ENCODE measurements around the gene BMP7.

The BMP7 gene

DNA sequence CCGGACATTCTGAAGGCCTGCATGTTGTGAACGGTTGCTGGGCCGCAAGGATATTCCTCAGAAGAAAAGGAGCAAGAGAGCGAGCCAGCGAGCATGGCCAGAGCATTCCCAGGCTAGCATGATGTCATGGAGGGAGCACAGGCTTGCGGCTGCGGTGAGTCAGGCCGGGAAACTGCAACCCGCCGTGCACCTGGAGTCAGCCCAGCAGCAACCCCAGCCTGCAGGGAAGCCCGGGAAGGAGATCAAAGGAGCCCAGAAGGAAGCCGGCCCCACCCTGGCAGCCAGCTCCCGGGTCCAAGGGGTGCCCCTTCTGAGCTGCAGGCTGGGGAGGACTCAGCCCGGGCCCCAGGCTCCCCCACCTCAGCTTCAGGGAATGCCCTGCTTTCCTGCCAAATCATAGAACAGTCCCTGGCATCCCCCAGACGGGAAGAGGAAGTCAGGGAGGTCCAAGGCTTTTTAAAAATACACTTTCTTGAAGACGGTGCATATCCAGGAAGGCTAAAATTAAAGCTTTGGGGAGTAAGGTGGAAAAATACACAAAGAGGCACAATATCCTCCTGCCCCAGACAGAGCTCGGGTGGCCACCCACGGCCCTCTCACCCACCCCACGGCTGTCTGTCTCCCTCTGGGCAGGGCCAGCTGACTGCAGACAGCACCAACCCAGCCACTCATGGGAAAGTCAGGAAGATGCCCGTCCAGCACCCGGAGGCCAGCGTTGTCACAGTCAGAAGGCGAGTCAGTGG, 53.7 kb downstream of the BMP7 start:
- TF ChIP-seq GATA3 (IDR thresholded peaks at IDR 0.05; ENCODE audit: low read depth, low read length) (no peak), GATA2 (IDR thresholded peaks at IDR 0.05; ENCODE audit: low read depth, low read length) (no peak)

DNA sequence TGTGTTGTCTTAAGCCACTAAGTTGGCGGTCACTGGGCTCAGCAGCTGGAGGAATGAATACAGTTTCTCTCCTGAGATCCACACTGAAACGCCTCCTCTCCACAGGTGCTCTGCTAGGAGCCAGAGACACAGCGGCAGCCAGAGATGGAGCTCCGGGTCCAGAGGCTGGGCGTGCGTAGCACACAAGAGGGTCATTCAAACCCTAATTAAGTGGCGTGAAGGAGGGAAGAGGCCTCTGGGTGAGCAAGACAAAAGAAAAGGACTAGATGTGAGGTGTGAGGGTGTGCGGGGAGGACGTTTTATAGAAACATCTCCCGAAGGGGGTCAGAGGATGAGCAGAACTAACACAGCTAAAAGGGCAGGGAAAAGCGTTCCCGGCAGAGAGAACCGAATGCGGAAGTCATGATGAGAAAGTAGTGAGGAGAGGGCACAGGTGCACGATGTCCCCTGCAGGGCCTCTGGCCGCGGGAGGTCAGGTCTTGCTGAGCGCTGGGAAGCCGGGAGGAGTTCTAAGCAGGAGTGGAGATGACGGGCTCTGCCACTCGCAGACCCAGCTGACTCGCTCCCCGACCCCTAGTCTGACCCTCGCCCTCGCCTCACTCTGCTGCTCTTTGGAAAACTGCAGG, 54.4 kb downstream of the BMP7 start:
- TF ChIP-seq GATA3 (IDR thresholded peaks at IDR 0.05; ENCODE audit: low read depth, low read length) (no peak), GATA2 (IDR thresholded peaks at IDR 0.05; ENCODE audit: low read depth, low read length) (no peak)

DNA sequence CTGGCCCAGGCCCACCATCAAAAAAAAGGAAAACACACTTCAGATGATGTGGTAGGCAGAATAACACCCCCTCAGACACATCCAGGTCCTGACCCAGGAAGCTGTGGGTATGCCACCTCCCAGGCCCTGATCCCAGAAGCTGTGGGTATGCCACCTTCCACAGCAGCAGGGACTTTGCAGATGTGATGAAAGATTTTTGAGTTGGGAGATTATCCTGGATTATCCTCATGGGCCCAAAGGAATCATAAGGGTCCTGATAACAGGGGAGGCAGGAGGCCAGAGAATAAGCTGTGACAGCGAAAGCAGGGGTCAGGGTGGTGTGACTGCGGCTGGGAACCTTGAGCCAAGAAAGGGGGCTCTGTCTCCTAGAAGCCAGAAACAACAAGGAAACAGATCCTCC, 55.0 kb downstream of the BMP7 start:
- TF ChIP-seq GATA3 (IDR thresholded peaks at IDR 0.05; ENCODE audit: low read depth, low read length) (no peak), GATA2 (IDR thresholded peaks at IDR 0.05; ENCODE audit: low read depth, low read length) (no peak)

DNA sequence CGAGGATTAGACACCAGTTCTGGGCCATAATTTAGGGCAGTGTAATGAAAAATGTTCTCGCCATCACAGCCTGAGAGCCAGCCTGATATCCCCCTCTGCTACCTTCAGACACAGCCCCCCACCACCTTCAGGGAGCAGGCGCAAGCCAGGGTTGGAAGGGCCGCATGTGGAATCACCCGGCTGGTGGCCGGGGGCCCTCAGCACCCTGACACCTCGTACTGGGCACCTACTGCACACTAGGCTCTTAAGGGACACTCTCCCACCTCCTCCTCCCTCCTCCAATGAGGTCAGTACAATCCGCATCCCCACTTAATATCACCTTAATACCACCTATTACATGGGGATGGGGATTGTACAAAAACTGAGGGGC, 55.5 kb downstream of the BMP7 start:
- TF ChIP-seq GATA2 (IDR thresholded peaks at IDR 0.05; ENCODE audit: low read depth, low read length) (no peak), GATA3 (IDR thresholded peaks at IDR 0.05; ENCODE audit: low read depth, low read length) (no peak)

DNA sequence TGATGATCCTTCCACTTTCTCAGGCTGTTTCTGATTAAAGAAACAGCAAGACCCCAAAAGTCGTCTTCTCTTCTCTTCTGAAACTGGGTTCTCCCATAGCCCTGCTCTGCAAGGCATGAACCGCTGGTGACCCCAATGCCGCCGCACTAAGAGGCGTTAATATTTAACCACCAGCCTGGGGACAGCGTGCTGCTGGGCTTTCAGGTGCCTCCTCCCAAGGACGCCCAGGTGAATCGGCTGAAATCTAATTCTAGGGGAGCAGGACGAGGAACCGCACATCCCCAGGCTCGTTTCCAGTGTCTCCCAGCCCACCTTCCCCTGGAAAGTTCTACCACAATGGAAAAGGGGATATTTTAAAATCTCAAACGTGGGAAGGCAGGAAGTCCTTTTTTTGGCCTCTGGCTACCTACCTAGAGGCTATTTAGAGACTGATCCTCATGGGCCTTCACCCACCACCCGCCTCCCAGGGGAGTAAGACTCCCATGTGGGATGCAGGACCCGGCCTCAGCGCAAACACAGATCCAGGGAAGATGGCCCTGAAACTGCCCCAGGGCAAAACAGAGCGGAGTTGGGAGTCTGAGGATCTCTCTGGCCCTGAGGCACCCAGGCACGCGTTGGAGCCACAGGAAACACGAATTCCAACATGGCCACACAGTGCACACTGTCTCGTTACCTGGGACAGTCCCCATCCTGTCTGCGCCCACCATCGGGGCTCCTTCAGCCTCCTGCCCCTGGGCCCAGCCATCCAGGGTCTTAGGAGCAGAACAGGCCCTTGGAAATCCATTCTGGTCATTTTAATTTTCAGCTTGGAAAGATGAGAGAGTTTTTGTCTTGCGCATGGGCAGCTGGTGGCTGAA, 56.2 kb downstream of the BMP7 start:
- no peak for TF ChIP-seq GATA2 (IDR thresholded peaks at IDR 0.05; ENCODE audit: low read depth, low read length)
- TF ChIP-seq GATA3 (IDR thresholded peaks at IDR 0.05; ENCODE audit: low read depth, low read length), result no peak

DNA sequence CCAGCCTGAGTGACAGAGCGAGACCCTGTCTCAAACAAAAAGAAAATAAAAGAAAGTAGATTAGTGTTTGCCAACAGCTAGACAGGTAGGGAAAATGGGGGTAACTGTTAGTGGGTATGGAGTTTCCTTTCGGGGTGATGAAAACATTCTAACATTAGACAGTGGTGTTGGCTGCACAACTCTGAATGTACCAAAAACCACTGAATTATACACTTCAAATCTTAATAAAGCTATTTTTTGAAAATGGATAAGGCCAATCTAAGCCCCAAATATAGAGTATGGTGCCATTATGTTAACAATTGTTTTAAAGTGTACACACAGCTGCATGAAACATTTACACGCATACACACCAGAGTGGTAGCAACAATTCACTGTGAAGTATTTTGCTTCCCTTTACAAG, 57.0 kb downstream of the BMP7 start:
- no peak for TF ChIP-seq GATA3 (IDR thresholded peaks at IDR 0.05; ENCODE audit: low read depth, low read length)
- TF ChIP-seq GATA2 (IDR thresholded peaks at IDR 0.05; ENCODE audit: low read depth, low read length), result no peak

DNA sequence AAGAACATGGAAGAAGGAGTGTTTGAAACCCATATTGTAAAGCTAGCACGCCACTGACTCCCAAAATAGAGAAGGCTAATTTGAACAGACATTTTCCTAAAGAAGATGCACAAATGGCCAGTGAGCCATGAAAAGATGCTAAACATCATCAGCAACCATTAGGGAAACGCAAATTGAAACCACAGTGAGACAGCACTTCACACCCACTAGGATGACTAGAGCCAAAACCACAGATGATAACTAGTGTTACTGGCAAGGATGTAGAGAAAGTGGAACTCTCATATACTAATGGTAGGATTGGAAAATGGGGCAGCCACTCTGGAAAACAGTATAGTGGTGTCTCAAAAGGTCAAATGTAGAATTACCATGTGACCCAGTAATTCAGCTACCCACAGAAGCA, 58.2 kb downstream of the BMP7 start:
- no peak for TF ChIP-seq GATA2 (IDR thresholded peaks at IDR 0.05; ENCODE audit: low read depth, low read length)
- no peak for TF ChIP-seq GATA3 (IDR thresholded peaks at IDR 0.05; ENCODE audit: low read depth, low read length)

DNA sequence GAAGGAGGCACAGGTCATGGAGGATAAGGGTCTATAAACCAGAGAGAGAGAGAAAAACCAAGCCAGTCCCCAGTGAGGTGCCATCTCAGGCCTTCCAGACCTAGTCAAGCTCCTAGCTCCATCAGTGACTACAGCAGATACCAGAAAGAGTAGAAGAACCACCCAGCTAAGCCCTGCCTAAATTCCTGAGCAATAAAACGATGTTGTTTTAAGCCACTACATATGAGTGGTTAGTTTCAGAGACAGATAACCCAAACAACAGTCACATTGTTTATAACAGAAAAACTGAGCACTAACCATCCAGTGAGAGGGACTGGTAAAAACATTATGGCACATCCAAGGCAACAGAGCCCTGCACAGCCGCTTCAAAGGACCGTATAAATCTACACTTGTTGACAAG, 59.2 kb downstream of the BMP7 start:
- no peak for TF ChIP-seq GATA2 (IDR thresholded peaks at IDR 0.05; ENCODE audit: low read depth, low read length)
- TF ChIP-seq GATA3 (IDR thresholded peaks at IDR 0.05; ENCODE audit: low read depth, low read length), result no peak

DNA sequence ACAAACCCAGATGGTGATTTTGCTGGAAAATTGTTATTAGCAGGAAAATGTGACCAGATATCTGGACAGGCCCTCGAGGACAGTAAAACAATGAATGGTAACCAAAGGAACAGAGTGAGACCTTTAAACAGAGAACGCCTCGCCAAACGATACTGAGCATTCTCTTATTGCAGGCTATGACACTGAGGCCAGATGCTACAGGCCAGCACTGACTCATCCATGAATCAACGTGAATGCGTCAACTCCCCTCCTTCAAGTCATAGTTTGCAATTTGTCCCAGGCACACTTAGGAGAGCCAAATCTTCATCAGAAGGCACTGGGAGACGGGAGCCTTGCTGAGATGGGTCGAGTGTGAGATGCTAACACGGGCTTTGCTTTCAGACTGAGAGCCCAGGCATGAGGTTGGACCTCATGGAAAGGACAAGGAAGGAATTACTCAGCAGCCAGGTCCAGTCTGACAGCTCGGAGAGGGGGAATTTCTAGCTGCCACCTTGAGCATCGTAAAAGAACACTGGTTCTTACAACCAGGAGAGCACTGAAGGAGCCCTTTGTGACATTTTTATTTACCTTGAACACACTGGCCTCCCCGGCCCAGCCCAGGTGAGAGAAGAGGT, 60.7 kb downstream of the BMP7 start:
- TF ChIP-seq GATA2 (IDR thresholded peaks at IDR 0.05; ENCODE audit: low read depth, low read length) (no peak), GATA3 (IDR thresholded peaks at IDR 0.05; ENCODE audit: low read depth, low read length) (no peak)

DNA sequence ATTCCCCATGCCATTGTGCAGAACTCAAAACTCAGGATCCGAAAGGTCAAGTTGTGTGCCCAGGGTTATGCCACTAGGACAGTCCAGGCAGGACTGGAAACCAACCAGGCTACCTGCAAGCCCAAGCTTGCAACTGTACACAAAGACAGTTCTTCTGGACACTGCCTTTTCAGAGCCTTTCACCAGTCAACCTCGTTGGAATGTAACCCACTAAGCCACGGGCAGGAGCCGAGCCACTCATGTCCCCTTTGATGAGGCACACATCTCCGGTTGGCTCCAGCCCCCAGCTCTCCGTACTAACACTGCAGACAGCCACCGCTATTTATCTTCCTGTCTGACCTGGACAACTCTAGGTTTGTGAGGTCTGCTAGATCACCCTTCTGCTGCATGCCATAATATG, 62.5 kb downstream of the BMP7 start:
- TF ChIP-seq GATA2 (IDR thresholded peaks at IDR 0.05; ENCODE audit: low read depth, low read length) (no peak), GATA3 (IDR thresholded peaks at IDR 0.05; ENCODE audit: low read depth, low read length) (no peak)

DNA sequence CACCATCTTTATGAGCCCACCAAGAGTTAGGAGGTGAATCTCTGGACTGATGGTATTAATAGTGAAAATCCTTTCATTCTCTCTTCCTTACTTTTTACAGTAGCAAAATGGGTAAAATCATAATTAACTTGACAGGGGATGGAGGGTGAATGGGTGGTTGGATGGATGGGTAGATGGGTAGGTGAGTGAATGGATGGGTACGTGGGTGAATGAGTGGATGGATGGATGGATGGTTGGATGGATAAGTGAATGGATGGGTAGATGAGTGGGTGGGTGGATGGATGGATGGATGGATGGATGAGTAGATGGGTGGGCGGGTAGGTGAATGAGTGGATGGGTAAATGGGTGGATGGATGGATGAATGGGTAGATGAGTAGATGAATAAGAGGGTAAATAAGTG, 63.2 kb downstream of the BMP7 start:
- TF ChIP-seq GATA2 (IDR thresholded peaks at IDR 0.05; ENCODE audit: low read depth, low read length) (no peak), GATA3 (IDR thresholded peaks at IDR 0.05; ENCODE audit: low read depth, low read length) (no peak)

DNA sequence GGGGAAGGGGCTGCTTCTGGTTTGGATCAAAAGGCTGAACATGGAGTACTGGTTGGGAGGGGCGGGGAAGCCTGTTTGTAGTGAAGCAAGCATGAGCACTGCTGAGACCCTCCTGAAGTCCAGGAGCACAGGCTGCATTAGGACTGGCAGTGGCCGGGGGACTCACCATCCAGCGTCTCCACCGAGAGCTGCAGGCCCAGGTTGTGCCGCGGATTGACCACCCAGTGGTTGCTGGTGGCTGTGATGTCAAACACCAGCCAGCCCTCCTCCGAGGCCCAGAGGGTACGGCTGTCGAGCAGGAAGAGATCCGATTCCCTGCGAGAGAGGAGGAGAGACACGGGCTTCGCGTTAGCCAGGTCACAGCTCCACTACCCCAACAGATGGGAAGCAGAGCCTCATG, 64.1 kb downstream of the BMP7 start:
- no peak for TF ChIP-seq GATA3 (IDR thresholded peaks at IDR 0.05; ENCODE audit: low read depth, low read length)
- TF ChIP-seq GATA2 (IDR thresholded peaks at IDR 0.05; ENCODE audit: low read depth, low read length), result no peak

DNA sequence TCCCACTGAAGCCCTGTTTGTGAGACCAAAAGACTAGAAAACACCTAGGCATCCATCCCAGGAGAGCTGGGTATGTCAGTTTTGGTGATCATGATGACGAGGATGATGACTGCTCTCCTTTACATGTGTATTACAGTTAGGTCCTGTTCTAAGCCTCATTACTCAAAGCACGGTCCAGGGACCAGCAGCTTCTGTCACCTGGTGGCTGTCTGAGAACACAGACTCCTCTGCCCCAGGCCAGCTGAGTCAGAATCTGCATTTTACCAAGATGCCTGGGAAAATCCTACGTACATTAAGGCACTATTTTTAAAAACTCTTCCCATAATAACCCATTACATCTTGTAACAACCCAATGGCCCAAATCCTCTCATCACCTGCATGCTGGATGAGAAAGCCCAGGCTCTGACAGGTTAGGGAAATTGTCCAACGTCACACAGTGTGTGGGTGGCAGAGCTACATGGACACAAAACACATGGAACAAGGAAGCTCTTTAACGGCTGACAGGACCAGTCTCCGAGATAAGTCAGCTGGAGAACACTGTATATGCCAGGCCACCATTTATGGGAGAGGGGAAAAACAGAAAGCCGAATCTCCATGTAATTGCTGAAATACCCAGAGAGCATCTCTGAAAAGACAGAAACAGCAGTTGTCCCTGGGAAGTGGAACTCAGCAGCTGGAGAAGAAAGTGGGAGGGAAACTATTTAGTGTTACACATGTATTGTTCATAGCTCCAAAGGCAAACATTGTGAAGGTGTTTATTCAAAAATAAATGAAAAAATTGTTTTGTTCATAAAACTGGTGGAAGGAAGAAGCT, 65.4 kb downstream of the BMP7 start:
- TF ChIP-seq GATA2 (IDR thresholded peaks at IDR 0.05; ENCODE audit: low read depth, low read length) (no peak), GATA3 (IDR thresholded peaks at IDR 0.05; ENCODE audit: low read depth, low read length) (no peak)

Measured in SH-SY5Y (cell line).